Transverse colon (tissue), 4 donors: ENCODE results near the gene MYO9A.

ENCODE experiments used
- EP300 ChIP-seq: sonication (generic); formaldehyde crosslinking; IDR thresholded peaks from one replicate; pipeline ENCODE4 v1.6.1; 2017; ENCODE audit warnings: antibody characterized with exemption, low read depth
- POLR2A ChIP-seq: fragments of 450-650 bp; IDR thresholded peaks from one replicate; pipeline ENCODE4 v1.6.1; 2016; ENCODE audit warnings: antibody characterized with exemption, mild to moderate bottlenecking, moderate library complexity
- POLR2AphosphoS5 ChIP-seq, 3 donors: sonication (generic); formaldehyde crosslinking; IDR thresholded peaks; one replicate each; pipeline ENCODE4 v1.6.1; 2016; ENCODE audit warnings: antibody characterized with exemption in 3 of 3
- TF ChIP-seq, protein P1 (sequence below), 5 experiments: fragments of 200-600 bp in 3 of 5; fragments of 450-650 bp in 2 of 5; sonication (generic) in 3 of 5; IDR thresholded peaks; 1 replicate in 2 of 5; 2 replicates in 3 of 5; pipeline ENCODE4 v1.5.1; 2016 to 2017; ENCODE audit warnings: antibody characterized with exemption in 5 of 5, inconsistent platforms in 3 of 5, mild to moderate bottlenecking in 2 of 5, moderate library complexity in 1 of 5

DNA sequence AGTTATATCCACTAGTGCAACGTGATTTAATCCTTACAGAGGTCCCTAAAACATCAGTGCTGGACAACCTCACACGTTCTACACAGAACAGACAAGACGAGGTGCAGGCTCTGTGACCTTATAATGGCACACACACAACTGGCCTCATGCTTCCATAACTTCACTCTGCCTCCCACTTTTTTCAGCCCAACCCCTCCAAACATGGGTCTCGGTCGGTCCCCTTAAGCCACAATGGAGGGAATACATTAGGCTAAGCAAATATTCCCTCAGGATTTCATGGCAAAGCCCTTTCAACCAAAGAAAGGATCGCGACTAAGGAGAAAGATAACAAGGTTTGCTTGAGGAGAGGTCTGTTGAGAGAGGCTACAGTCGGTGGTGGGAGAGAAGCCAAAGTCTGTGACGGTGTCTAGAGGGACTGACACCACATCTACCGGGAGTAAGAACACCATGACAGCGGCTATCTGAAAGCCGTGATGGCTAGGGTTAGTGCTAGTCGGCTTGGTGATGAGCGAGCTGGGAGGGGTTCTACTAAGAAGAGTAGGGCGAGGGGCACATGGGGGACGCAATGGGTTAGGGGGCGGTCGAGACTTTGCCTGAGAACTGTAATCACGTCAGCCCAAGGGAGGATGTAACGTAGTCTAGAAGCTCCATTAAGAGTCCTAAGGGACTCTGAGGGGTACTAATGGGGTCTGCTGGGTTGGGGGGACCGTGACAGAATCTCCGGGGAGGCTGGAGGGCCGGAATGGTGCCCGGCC, 1.0 kb downstream of the MYO9A start:
- TF ChIP-seq, protein P1, sequence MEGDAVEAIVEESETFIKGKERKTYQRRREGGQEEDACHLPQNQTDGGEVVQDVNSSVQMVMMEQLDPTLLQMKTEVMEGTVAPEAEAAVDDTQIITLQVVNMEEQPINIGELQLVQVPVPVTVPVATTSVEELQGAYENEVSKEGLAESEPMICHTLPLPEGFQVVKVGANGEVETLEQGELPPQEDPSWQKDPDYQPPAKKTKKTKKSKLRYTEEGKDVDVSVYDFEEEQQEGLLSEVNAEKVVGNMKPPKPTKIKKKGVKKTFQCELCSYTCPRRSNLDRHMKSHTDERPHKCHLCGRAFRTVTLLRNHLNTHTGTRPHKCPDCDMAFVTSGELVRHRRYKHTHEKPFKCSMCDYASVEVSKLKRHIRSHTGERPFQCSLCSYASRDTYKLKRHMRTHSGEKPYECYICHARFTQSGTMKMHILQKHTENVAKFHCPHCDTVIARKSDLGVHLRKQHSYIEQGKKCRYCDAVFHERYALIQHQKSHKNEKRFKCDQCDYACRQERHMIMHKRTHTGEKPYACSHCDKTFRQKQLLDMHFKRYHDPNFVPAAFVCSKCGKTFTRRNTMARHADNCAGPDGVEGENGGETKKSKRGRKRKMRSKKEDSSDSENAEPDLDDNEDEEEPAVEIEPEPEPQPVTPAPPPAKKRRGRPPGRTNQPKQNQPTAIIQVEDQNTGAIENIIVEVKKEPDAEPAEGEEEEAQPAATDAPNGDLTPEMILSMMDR (IDR thresholded peaks at IDR 0.05) = no peak
- TF ChIP-seq POLR2AphosphoS5 (IDR thresholded peaks at IDR 0.05) (no peak), POLR2A (no peak), EP300 (no peak)
